HG03159 (cell line): ENCODE data around the gene EIF1AD.
A peak's percentile ranks its signal among the peaks of the same experiment; 100 is the strongest.

ENCODE experiments used
- ATAC-seq: cut with Tn5 transposase; IDR thresholded peaks from one replicate; pipeline ENCODE4 v1.9.1; 2021; ENCODE audit warnings: mild to moderate bottlenecking, moderate library complexity; ENCODE audit not compliant: unreplicated experiment

The EIF1AD gene

GRCh38 chr11:66006134-66006890 is 4.4 kb upstream of the EIF1AD start:
- ATAC-seq = no peak

- no peak for ATAC-seq
These were observed 2.2 kb upstream of the EIF1AD start for GRCh38 chr11:66004186-66004585.

DNA sequence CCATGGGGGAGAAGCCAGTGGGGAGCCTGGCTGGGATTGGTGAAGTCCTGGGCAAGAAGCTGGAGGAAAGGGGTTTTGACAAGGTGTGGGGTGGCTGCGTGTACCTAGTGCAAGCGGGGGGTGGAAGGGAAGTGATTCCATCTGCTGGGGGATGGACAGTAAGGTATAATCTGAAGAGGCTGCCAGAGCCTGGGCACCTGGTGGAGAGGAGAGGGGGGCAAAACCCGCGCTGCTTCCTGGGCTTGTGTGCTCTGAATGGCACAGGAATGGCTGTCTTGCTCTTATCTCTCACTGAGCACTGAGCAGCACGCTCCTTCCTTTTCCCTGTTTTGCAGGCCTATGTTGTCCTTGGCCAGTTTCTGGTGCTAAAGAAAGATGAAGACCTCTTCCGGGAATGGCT is 1.3 kb upstream of the EIF1AD start:
- ATAC-seq = no peak

DNA sequence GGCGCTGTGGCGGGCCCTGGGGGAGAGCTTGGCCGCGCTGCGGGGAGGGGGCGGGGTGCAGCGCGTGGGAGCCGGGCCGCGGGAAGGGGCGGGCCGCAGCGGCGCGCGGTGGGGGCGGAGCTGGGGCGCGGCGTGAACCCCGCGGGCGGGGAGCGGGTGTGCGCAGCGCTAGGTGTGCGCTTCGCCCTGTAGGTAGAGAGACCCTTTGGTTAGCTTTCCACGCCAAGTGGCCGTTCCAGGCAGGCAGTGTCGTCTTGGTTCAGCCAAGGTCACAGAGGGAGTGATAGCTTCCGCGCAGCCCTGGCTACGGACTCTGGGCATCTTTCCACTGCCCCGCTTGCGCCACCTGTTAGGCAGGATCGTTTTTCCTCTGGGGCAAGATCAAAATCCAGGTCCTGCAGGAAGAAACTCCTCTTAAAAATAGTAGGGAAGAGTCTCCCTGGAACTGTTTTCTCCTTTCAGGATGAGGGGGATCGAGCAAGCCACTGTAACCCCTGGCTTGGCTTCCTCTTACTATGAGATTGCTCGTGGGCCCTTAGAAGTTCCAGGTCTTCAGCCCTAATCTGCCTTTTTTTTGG is 780 bp upstream of the EIF1AD start:
- peak; percentile 41 for ATAC-seq

DNA sequence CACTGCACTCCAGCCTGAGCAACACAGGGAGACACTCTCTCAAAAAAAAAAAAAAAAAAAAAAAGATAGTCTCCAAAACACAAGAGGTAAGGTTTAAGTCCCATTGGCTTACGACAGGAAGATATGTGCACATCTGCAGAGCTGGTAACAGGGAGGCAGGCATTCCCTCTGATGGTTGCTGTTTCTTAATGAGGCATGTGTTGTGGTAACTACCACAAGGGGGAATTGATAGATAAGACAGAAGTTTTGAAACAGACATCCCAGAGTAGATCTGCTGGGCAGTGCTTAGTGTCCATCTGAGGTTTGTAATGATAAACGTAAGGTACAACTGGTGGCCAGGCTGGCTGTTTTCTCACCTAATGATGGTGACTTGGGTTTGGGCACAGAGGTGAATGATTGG is 4.7 kb downstream of the EIF1AD start:
- ATAC-seq = no peak

- ATAC-seq = no peak
These were observed 9.9 kb downstream of the EIF1AD start for GRCh38 chr11:65992056-65992455.

GRCh38 chr11:65988791-65989592 is 13.0 kb downstream of the EIF1AD start:
- ATAC-seq = peak; percentile 88

DNA sequence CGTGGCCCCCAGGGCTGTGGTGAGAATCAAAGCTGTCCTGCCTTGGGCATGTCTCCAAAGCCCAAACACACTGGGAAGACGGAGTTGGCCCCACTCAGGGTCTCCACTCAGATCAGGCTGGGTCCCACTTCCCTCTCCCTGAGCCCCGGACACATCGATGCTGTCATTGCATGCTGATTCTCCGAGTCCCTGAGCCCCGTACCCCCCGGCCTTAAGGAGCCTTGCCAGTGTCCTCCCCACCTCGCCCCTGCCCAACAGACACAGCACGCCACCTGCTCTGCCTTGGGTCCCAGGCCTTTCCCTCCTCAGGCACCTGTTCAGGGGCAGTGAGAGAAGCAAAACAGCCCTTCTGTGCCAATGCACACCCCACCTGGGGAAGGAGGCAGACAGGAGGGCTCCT is 14.6 kb downstream of the EIF1AD start:
- no peak for ATAC-seq

- ATAC-seq = no peak
These were observed 18.4 kb downstream of the EIF1AD start for GRCh38 chr11:65983589-65983987.

- no peak for ATAC-seq
These were observed 19.0 kb downstream of the EIF1AD start for GRCh38 chr11:65982824-65983588.

DNA sequence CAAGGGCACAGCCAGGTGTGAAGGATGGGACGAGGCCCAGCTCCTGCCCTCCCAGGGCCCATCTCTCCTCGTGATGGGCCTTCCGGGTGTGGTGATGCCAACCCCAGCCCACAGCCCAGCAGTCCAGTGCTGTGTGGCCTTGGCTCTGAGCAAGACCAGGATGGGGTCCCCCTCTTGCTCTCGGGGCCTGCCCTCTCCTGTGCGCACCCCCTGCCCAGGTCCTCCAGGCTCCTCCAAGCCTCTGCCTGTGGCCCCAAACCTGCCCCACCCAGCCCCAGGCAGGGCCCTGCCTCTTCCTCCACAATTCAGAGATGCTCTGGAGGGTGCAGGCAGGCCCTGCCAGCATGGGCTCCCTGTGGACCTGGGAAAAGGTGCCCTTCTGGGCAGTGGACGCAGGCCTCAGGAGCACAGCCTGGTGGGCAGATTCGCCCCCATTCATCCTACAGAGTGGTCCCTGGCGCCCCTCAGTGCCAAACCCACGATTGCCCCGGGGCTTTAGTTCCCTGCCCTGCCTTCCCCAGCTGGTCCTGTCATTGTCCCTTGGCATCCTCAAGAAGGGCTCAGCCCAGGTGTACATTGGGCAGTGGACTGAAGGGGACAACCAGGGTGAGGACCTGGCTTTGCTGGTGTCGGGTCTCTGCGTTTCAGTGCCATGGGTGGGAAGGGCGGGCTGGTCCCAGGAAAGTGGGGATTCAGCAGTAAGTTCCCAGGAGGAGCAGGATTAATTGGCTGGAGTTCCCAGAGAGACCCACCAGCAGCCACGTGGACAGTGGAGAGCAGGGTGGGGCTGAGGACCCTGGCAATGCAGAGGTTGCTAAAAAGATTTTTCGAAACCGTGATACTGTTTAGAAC is 19.8 kb downstream of the EIF1AD start:
- ATAC-seq = no peak

DNA sequence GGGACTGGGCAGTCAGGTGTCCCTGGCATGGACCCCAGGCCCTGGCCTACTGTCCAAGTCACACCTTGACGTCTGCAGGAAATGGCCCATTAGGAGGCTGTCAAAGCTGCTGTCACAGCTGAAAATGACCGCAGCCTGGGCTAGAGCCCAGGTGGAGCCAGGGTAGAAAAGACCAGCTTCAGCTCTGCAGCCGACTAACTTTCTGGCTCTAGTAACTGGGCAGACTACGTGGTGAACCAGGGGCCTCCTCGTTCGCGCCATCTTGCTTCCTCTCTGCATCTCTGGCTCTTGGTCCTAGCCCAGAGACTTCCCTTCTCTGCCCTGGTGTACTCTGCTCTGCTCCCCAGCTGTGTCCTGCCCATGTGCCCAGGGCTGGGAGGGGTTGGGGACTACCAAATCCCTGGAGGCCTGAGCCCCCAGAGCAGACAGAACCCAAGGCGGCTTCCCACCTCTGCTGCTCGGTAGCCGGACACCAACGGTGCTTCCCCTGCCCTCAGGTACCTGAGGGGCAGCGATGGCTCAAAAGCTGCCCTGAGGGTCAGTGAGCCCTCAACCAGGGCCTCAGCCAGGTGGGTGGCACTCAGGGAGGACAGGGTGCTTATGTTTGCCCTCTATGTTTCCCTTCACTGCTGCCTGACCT is 20.7 kb downstream of the EIF1AD start:
- ATAC-seq = no peak

DNA sequence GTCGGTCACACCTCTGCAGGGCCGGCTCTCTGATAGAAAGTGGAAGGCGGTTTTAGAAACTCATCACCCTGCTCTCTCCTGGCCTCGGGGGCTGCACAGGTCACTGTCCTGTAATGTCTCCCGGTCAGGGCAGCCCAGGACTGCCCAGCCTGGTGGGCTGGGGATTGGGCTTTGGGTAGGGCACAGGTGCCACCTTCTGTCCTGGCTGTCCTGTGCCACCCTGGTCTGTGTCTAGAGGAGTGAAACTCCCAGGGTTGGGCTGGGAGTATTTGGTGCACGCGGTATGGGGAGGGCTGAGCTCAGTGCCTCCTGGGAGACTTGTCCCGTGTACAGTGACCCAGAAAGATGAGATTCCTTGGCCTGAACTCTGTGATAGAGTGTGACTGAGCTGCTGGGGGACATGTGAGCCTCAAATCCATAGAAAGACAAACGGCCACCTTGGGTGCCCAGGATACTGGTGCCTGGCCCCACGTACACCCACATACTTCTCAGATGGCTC is 22.6 kb downstream of the EIF1AD start:
- no peak for ATAC-seq

DNA sequence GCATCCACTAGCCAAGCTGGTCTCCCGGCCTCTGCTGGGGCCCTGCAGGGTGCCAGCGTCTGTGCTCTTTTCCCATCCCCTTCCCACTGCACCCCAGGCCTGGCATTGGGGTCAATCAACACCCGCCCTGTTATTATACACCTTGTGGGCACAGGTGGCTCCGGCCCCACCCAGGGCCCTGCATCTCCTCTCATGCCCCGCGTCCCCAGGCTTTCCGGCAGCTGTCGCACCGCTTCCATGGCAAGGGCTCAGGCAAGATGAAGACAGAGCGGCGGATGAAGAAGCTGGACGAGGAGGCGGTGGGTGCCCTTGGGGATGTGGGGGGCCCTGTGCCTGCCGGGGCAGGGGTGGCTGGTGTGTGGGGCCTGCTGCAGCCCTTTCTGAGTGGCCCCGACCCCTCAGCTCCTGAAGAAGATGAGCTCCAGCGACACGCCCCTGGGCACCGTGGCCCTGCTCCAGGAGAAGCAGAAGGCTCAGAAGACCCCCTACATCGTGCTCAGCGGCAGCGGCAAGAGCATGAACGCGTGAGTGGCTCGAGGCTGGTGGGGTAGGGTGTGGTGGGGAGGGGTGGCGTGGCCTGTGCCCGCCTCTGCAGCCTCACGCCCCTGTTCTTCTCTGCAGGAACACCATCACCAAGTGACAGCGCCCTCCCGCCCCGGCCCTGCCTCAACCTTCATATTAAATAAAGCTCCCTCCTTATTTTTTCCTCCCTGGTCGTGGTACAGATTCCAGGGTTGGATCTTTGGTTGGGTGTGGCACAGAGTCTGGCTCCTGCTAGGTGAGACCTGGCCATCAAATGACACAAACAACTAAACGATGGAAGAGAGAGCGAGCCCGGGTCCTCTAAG is 23.3 kb downstream of the EIF1AD start:
- ATAC-seq = no peak

DNA sequence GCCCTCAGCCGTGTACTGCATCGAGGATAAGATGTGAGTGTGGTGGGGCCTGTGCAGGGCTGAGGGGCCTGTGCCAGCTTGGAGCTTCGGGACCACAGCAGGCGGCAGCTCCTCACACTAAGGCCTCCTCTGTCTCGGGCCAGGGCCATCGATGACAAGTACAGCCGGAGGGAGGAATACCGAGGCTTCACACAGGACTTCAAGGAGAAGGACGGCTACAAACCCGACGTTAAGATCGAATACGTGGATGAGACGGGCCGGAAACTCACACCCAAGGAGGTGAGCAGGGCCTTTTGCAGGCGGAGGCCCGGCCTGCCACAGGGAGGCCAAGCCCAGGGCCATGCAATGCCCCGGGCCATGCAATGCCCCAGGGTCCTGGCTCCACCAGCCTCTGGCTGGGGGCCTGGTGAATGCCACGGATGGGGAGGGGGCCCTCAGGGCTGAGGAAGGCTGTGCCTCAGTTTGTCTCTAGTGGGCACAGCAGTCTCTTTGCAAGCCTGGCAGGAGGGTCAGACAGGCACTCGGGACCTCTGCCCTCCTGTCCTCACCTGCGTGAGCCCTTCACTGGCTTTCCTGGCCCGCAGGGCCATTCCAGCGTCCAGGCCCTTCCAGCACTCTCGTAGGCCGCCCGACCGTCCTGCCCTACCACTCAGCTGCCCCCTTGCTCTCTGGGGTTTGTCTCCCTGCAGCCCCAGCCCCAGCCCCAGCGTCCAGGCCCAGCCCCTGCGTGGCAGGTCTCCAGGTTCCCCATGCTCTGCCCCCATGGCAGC is 24.2 kb downstream of the EIF1AD start:
- ATAC-seq = no peak

- ATAC-seq = no peak
These were observed 25.5 kb downstream of the EIF1AD start for GRCh38 chr11:65976216-65977176.

DNA sequence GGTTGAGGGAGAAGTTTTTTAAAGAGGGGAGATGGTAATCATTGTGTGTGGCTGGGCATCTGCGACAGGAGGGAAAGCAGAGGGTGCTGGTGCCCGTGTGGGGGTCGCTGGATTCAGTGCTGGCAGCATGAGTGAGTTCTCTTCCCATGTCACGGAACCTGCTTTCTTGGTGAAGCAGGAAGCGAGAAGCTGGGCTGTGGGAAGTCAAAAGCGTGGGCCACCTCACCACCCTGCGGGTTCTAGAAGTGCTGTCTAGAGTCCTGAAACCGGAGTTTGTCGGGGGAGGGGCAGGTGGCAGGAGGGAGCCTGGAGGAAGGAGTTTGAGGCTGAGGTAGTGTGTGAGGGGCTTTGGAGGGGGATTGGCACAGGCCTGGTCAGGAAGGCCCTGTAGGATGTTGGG is 26.2 kb downstream of the EIF1AD start:
- no peak for ATAC-seq
